ENCODE data around the gene OPRPN.

- TF ChIP-seq, protein P1, sequence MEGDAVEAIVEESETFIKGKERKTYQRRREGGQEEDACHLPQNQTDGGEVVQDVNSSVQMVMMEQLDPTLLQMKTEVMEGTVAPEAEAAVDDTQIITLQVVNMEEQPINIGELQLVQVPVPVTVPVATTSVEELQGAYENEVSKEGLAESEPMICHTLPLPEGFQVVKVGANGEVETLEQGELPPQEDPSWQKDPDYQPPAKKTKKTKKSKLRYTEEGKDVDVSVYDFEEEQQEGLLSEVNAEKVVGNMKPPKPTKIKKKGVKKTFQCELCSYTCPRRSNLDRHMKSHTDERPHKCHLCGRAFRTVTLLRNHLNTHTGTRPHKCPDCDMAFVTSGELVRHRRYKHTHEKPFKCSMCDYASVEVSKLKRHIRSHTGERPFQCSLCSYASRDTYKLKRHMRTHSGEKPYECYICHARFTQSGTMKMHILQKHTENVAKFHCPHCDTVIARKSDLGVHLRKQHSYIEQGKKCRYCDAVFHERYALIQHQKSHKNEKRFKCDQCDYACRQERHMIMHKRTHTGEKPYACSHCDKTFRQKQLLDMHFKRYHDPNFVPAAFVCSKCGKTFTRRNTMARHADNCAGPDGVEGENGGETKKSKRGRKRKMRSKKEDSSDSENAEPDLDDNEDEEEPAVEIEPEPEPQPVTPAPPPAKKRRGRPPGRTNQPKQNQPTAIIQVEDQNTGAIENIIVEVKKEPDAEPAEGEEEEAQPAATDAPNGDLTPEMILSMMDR (IDR thresholded peaks at IDR 0.05; ENCODE audit: poor library complexity): no peak
- no peak for TF ChIP-seq EZH2 (IDR thresholded peaks at IDR 0.05; ENCODE audit: borderline replicate concordance)
- TF ChIP-seq EZH2phosphoT487 (IDR thresholded peaks at IDR 0.05; ENCODE audit: low read depth, severe bottlenecking, unreplicated experiment): no peak
Measured at GRCh38 chr4:70364002-70364401, 33.7 kb upstream of the OPRPN start.
